Measurements from ENCODE around the gene DNPH1. TPM values are rescaled to one million over a fixed set of nuclear protein-coding genes. Genes with fewer than 3 reads are reported as not detected.

The DNPH1 gene
- total and polyA plus RNA-seq, 9 of the 15 experiments (the other 6 are each of a cell fraction or from before 2014, with no cell fraction given), result 7.3 to 300 (median 68.7) TPM

GRCh38 chr6:43181942-43182860, 47.1 kb downstream of the DNPH1 start, which contains the start of gene CUL9 (continued):
- TF ChIP-seq, protein P1, sequence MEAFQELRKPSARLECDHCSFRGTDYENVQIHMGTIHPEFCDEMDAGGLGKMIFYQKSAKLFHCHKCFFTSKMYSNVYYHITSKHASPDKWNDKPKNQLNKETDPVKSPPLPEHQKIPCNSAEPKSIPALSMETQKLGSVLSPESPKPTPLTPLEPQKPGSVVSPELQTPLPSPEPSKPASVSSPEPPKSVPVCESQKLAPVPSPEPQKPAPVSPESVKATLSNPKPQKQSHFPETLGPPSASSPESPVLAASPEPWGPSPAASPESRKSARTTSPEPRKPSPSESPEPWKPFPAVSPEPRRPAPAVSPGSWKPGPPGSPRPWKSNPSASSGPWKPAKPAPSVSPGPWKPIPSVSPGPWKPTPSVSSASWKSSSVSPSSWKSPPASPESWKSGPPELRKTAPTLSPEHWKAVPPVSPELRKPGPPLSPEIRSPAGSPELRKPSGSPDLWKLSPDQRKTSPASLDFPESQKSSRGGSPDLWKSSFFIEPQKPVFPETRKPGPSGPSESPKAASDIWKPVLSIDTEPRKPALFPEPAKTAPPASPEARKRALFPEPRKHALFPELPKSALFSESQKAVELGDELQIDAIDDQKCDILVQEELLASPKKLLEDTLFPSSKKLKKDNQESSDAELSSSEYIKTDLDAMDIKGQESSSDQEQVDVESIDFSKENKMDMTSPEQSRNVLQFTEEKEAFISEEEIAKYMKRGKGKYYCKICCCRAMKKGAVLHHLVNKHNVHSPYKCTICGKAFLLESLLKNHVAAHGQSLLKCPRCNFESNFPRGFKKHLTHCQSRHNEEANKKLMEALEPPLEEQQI (IDR thresholded peaks at IDR 0.05), result no peak
- TF ChIP-seq POLR2B (IDR thresholded peaks at IDR 0.05; ENCODE audit: low read depth, partially characterized antibody) (peak; percentile 65), PTBP1 (IDR thresholded peaks at IDR 0.05; ENCODE audit: low read depth, low read length) (peak; percentile 61; the same call in 1 of the 2 replicates), MTF1 (CRISPR knock-in tag; IDR thresholded peaks at IDR 0.05; ENCODE audit: borderline replicate concordance) (no peak), CREBBP (IDR thresholded peaks at IDR 0.05; ENCODE audit: low read depth, low read length) (no peak), DDX20 (tag; IDR thresholded peaks at IDR 0.05; ENCODE audit: low read depth) (no peak), ZNF41 (CRISPR knock-in tag; conservative IDR thresholded peaks at IDR 0.05) (no peak), POLR3G (IDR thresholded peaks at IDR 0.05; ENCODE audit: extremely low read depth, insufficient read length, insufficient replicate concordance) (no peak), PRPF4 (IDR thresholded peaks at IDR 0.05; ENCODE audit: insufficient read depth, low read depth, low read length, poor library complexity, severe bottlenecking) (no peak), NELFE (IDR thresholded peaks at IDR 0.05; ENCODE audit: insufficient read depth, insufficient read length) (no peak), ZFP36 (IDR thresholded peaks at IDR 0.05; ENCODE audit: low read depth, low read length, partially characterized antibody) (no peak), TRIM25 (IDR thresholded peaks at IDR 0.05; ENCODE audit: borderline replicate concordance) (peak; percentile 30; the same call in 1 of the 2 replicates), STAT5A (IDR thresholded peaks at IDR 0.05; ENCODE audit: borderline replicate concordance, low read length) (no peak), U2AF1 (optimal IDR thresholded peaks at IDR 0.05; ENCODE audit: low read depth, low read length) (no peak)
- TF ChIP-seq, protein P2, sequence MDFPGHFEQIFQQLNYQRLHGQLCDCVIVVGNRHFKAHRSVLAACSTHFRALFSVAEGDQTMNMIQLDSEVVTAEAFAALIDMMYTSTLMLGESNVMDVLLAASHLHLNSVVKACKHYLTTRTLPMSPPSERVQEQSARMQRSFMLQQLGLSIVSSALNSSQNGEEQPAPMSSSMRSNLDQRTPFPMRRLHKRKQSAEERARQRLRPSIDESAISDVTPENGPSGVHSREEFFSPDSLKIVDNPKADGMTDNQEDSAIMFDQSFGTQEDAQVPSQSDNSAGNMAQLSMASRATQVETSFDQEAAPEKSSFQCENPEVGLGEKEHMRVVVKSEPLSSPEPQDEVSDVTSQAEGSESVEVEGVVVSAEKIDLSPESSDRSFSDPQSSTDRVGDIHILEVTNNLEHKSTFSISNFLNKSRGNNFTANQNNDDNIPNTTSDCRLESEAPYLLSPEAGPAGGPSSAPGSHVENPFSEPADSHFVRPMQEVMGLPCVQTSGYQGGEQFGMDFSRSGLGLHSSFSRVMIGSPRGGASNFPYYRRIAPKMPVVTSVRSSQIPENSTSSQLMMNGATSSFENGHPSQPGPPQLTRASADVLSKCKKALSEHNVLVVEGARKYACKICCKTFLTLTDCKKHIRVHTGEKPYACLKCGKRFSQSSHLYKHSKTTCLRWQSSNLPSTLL (IDR thresholded peaks at IDR 0.05), result 0 out of 2 replicates have a peak, but pooled peaks have one; percentile 18
- TF ChIP-seq, protein P3, sequence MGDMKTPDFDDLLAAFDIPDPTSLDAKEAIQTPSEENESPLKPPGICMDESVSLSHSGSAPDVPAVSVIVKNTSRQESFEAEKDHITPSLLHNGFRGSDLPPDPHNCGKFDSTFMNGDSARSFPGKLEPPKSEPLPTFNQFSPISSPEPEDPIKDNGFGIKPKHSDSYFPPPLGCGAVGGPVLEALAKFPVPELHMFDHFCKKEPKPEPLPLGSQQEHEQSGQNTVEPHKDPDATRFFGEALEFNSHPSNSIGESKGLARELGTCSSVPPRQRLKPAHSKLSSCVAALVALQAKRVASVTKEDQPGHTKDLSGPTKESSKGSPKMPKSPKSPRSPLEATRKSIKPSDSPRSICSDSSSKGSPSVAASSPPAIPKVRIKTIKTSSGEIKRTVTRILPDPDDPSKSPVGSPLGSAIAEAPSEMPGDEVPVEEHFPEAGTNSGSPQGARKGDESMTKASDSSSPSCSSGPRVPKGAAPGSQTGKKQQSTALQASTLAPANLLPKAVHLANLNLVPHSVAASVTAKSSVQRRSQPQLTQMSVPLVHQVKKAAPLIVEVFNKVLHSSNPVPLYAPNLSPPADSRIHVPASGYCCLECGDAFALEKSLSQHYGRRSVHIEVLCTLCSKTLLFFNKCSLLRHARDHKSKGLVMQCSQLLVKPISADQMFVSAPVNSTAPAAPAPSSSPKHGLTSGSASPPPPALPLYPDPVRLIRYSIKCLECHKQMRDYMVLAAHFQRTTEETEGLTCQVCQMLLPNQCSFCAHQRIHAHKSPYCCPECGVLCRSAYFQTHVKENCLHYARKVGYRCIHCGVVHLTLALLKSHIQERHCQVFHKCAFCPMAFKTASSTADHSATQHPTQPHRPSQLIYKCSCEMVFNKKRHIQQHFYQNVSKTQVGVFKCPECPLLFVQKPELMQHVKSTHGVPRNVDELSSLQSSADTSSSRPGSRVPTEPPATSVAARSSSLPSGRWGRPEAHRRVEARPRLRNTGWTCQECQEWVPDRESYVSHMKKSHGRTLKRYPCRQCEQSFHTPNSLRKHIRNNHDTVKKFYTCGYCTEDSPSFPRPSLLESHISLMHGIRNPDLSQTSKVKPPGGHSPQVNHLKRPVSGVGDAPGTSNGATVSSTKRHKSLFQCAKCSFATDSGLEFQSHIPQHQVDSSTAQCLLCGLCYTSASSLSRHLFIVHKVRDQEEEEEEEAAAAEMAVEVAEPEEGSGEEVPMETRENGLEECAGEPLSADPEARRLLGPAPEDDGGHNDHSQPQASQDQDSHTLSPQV (IDR thresholded peaks at IDR 0.05), result peak; percentile 84; the same call in 1 of the 2 replicates
